Amniotic stem cell (primary cell): Measurements from ENCODE around the gene A2M.

Source experiments
- DNase-seq: peaks from one replicate; lab custom pipeline; 2025; lab: John Stamatoyannopoulos, UW

A2M gene

DNA sequence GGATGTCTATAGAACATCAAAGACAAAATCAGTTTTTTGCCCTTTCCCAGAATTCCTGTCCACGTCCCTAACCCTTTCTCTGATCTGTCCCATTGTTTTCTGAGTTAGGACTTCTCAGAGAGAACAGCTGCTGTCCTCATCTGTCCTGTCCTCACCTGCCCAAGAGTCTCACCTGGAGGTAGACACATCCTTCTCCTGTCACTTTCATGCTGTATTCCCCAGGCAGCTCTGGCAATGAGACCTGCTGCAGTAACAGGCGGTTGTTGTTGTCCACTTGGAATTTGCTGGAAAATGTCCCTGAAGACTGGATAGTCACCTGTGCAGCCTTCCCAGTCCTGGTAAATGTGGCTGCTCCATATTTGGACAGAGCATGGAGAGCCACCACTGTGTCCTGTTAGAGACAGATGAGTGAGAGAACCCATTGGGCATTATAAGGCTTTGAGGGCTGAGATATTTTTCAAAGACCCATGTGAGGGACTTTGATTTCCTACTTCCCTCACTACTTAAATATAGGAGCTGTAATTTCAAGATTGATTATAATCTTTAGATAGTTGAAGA lies 43.2 kb downstream of the A2M start:
- no peak for DNase-seq

DNA sequence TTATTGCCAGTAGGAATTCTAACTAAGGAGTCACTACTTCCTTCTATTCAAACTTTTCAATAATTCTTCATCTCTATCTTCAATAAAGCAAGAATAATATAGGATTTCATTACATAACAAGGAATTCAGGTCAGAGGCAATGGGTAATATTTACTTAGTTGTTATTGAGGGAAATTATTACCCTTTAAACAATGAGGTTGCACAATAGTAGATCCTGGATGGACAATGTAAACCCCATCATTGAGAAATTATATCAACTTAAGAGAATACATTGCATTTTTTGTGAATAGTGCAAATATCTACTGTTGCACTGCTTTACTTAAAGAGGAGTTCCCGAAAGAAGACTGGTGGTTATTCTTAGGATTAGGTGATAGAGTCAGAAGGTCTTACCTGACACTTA lies 43.8 kb downstream of the A2M start:
- no peak for DNase-seq

DNA sequence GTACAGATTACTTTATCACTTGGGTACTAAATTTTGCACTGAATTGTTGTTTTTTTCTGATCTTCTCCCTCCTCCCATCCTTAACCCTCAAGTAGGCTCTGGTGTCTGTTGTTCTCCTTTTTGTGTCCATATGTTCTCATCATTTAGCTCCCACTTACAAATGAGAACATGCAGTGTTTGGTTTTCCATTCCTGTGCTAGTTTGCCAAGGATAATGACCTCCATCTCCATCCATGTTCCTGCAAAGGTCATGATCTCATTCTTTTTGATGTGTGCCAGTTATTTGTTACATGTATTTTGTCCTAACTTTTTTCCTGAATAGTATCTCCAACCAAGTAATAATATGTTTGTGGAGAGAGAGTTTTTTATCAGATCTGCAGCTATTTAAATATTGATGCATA lies 44.2 kb downstream of the A2M start:
- DNase-seq: no peak

DNA sequence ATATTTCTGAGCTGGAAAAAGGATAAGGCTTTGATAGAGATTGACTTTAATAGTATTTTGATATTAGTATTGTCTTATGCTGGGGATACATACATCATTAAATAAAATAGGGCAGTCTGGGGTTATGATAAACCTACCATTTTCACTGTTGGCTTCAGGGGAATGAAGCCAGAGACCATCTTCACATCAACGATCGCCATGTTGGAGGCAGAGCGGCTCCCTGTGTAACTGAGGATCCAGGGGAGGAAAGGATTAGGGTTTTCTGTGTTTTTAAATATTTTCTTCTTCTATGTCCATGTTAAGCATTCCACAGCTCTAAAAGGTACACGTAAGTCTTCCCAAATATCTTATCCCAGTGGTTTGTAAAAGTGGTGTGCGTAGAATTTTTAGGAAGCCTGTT lies 45.4 kb downstream of the A2M start:
- DNase-seq: no peak

DNA sequence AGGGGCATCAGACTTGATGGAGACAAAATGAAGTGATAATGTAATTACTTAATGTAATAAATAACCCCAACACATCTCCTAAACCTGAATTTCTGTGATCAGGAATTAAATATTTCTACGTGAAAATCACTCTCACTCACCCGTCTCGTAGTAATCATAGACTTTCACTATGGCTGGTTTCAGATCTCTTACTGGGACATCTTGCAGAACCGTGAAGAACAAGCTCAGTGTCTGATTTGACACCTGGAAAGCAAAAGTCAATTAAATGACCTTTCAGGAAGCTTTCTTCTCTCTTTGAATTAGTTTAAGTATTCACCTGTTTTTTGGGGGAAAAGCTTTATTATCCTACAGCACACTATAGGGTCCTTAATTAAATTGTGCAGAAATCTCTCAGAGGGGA lies 47.1 kb downstream of the A2M start:
- no peak for DNase-seq

DNA sequence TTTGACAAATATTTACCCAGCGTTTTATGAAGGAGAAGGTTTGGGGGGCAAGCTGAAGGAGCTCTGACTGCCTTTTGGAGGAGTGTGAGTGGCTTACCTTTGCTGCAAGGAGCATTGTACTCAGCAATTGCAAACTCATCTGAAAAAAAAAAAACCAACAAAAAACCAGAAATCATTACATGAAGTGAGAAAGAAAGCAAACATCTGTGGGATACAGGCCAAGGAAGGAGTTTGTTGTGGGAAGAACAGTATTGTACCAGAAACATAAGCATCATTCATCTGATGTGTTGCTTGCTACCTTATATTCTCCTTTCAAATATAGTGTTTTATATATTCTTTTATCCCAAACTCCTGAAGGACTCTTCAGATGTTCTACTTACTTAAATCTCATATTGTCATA lies 47.6 kb downstream of the A2M start:
- DNase-seq: no peak

DNA sequence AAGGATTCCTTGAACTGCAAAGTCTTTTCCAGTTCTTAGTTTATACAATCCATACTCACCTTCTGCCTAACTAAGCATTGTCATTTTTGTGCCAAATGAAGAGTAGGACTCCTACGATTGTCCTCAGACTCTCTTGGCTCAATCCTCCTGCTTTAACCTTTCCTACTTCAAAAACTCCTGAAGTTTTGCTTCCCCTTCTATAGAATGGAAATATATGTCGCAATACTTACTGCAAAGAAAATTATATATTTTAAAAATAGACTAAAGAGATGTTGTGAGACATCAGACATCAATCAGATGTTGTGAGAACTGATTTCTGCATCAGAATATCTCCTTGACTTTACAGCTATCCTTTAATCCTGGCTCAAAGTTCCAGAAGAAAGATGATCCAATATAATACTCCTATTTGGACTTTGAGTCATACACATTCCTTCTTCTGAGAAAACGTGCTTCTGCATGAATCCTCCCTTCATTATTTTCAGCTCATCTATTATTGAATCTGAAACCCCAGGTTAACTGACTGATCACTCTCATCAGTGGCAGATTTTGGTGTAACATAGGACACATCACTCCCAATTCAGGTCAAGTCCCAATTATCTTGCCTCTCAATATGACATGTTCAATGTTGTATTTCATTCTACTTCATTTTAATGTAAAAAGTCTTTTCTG lies 48.8 kb downstream of the A2M start:
- DNase-seq: no peak

DNA sequence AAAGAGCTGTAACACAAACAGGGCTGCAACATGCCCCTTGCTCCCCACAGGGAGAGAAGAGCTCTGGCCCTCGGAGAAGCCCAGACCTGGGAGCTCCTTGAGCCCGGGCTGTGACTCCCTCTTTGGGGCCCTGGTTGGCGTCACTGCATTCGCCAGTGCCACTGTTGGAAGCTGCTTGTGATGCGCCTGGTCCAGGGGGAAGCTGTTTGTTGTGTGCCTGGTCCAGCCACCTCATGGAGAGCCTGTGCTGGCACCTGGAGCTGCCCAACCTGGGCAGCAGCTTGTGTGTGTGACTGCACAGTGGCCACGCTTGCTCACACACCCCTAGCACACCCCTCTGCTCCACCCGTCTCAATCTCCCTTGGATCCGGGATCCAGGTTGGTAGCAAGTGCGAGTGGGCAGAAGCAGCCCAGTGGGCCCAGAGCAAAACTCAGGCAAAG lies 49.5 kb downstream of the A2M start:
- DNase-seq: no peak

DNA sequence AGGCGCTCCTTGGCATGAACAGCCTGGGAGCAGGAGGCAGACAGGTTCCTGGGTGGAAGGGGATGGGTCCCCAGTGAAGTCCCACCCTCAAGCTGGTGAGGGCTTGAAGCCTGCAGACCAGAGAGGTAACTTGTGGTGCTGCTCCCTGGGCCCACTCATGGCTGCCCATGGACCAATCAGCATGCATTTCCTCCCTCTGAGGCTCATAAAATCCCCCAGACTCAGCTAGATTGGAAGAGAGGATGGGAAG lies 50.2 kb downstream of the A2M start:
- DNase-seq: no peak

DNA sequence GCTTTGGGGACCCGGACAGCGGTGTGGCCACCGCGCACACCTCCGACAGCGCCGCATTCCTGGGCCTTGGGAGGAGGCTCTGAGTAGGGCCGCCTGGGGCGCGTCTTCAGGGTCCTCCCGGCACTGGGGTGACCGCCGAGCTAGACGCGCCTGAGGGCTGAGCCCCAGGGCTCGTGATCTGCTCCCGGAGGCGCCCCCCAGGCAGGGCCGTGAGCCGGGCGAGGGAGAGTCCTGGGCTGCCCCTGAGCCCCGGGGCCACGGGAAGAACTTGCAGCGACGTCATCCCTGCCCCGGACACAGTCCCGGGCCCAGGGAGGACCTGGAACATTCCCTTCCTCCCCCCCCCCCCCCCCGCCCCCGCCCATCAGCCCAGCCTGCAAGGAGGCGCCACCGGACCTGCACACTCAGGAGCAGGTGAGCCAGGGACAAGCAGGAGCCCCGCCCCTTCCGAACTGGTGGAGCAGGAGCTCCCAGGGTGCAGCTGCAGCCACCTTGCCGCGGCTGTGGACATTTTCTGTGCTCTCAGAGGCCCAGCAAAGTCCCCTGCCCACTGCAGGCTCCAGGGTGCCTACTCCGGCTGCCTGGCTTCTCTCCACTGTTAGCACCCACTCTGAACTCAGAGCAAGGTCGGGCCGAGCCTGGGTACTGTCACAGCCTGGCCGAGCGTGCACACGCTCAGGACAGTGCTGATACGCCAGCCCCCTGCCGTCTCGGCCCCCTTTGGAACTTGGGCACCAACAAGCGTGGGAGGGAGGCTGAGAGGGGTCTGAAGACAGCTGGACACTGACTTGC lies 50.7 kb downstream of the A2M start:
- DNase-seq: no peak

DNA sequence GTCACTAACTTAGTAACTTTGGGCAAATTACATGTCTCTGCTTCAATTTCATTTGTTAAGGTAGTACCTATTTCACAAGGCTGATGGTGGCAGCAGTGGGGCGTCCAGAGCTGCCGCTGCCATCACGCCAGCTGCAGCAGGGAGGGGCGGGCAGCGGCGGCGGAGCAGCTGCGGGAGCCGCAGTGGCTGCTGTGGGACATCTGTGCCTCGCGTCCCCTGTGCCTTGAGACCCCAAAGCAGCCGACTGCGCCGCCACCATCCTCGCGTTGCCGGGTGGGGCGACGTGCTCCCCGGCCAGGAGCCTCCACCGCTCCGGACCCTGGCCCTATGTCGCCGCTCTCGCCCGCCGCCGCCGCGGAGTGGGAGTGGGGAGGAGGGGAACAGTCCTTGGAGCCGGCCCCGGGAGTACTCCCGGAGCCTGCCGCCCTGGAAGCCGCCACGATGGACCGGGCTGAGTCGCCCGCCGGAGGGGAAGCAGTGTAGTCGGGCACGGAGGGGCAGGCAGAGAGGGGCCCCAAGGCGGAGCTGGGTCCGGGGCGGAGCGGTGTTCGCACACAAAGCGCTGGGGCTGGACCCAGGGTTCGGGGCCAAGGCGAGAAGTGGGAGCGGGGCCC lies 51.4 kb downstream of the A2M start:
- DNase-seq: no peak

DNA sequence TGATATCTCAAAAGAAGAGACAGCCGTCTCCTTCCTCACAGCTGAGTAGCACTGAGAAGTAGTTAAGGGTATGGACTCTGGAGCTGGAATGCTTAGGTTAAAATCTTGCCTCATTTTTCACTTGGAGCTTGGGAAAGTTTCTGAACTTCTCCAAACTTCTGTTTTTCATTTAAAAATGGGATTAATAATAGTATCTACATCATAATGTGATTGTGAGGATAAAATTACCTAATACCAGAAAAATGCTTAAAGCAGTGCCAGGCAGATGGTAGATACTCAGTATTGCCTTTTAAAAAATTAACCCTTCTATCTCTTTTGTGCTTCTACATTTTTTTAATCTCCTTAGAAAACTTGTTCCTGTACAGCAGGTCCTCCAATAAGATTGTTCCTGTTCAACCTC lies 63.1 kb downstream of the A2M start:
- DNase-seq: no peak

DNA sequence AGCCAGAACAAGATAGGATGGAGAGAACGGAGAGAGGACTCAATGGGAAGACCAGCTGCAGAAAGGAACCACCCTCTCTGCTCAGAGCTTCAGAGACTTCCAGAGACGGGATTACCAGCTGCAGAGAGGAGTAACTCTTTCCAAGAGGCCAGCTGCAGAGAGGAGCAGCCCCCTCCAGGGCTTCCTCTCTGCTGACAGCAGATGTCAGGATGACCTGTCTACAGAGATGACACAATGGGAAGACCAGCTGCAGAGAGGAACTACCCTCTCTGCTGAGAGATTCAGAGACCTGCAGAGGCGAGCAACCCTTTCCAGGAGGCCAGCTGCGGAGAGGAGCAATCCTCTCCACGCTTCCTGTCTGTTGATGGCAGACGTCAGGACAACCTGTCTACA lies 64.6 kb downstream of the A2M start:
- no peak for DNase-seq

DNA sequence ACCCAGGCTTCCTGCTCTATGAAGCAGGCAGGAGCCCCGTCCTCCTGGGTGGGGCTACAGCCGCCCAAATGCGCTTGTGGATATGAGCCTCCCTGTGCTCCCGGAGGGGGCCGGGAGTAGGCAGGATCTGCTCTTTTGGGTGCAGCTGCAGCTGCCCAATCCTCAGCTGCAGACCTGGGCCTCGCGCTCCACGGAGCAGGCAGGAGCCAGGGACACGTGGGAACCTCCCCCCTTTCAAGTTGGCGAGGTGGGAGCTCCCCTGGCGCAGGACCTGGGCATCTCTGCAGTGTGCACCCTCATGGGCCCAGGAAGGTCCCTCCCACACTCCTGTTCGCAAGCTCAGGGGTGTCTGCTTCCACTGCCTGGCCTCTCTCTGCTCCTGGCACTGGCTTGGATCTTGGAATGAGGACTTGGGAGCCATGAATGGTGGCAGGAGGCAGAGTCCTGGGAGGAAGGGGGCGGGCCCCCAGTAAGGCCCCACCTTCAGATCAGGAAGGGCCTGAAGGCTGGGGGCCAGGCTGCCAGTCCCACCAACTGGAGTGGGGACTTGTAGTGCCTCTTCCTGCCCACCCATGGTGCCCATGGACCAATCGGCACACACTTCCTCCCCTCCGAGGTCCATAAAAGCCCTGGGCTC lies 65.1 kb downstream of the A2M start:
- DNase-seq: no peak

DNA sequence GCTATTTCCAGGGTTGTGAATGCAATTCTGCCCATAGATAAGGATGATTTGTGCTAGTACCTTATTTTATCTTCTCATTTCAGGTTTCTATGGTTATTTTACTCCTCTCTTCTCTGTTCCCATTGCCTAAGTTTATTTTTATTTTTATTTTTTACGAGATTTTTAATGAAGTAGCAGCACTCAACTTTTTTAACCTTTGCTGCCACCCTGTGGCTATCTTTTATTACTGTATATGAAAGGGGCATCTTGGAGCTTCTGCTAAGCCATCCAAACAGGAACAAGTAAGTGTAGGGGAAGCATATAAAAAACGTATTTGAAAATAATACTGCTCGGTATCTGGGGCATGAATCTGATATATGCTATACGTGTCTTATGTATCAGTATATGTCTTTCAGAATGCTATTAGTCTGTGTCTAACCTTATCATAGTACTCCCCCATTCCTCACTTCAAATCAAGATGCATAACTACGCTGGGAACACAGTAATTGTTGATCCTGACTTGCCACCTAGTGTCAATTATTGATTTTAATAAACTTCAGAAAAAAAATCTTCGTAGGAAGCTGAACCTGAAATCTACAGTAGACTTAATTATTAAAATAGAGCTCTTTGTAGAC lies 66.1 kb downstream of the A2M start:
- DNase-seq: no peak

DNA sequence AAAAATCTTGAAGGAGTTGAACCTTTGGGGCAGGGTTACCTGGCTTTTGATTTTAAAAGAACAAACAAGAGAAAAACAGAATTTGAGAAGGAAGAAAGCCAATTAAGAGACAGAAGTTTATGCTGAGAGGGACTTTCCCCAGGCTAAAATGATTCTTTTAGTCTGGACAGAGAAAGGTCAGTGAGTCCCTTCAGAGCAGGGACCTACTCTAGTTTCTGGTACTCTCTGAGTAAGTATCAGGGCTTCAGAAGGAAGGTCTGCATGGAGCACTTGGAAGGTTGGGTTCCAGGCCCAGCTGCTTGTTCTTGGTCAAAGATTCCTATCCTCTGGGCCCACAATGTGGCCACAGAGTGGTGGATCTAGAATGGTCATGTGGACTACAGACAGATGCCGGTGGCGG lies 66.8 kb downstream of the A2M start:
- DNase-seq: no peak

DNA sequence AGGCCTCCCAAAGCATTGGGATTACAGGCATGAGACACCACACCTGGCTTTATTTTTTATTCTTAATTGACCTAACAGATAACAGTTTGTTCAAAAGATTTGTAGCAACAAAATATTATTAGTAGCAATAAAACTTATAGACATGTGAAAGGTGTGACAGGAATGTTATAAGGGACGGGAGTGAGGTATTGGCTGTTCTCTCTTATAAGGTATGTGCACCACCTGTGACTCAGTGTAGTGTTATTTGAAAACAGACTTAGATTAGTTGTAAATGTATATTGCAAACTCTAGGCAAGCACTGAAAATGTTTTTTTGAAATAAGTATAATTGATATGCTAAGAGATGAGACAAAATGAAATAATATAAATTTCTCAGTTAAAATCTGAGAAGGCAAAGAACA lies 68.6 kb downstream of the A2M start:
- no peak for DNase-seq

DNA sequence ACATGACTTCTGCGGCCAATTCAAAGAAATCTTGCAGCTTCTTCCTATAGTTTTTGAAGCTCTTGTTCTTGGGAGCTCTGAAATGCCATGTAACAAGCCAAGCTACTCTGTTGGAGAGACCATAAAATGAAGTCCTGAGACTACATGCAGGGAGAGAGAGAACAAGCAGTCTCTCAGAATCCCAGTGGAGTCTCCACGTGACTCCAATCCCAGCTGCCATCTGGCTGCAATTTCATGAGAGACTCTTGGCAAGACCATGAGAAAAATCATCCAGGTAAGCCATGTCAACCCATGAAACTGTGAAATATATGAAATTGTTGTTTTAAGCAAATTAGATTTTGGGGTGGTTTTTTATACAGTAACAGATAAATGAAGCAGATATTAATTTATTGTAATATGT lies 72.0 kb downstream of the A2M start:
- DNase-seq: no peak

DNA sequence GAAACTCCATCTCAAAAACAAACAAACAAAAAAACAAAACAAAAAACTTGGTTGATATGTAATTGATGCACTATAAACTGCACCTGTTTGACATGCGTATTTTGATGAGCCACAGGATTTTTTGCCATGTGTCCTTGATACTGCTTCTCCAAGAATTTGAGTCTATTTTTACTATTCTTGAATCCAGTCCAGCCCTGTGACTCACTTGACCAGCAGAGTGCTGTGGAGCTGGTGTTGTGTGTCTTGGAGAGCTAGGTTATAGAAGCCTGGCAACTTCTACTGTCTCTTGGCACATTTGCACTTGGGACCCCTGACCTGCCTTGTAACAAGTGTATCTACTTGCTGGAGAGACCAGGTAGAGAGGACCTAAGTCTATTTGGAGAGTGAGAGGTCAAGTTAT lies 74.4 kb downstream of the A2M start:
- DNase-seq: no peak

DNA sequence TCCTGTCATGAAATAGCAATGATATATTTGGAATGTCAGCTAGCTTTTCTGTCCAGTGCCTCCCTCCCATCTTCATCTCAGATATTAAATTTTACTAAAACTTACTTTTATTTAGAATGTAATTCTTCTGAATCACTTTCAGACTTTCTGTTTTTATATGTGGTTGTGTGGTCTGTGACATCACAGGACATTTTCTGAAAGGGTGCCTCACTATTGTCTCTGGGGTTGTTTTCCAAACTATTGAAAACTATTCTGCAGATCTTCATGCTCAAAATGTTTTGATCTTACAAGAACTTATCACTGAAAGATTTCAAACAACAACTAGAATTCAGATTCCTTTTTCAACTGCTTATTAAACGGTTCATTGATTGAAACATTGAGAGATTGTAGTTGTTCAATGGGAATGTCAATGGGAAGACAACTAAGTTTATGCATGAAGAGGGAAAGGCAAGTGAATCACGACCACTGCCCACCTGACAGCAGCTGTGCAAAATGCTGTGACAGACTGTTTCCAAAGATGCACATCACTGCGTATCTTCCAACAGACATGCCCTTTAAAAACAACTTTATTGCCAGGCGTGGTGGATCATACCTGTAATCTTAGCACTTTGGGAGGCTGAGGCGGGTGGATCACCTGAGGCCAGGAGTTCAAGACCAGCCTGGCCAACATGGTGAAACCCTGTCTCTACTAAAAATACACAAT lies 75.1 kb downstream of the A2M start:
- no peak for DNase-seq

DNA sequence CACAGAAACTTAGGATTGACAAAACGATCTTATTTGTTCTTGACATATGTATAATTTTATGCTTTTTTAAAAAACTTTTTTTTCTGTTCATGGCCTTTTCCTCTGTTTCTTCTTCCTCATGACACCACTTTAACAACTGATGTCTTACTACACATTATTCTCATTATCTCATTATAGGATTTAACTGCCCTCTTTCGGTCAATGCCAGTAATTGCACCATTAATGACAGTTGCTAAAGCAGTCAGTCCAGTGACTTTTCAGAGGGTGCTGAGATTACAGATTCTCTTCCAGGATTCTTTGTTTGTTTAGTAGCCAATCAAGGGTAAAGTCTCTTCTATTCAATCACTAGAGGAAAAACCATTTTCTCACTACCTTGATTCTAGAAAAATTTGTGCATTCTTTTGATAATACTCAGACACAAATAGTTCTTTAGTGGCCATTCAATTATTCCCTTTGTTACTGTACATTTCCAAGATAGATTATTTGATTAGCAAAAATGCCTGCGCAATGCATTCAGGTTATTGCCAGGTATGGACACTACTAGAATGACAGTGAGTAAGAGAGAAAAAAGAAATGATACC lies 76.2 kb downstream of the A2M start:
- DNase-seq: no peak

DNA sequence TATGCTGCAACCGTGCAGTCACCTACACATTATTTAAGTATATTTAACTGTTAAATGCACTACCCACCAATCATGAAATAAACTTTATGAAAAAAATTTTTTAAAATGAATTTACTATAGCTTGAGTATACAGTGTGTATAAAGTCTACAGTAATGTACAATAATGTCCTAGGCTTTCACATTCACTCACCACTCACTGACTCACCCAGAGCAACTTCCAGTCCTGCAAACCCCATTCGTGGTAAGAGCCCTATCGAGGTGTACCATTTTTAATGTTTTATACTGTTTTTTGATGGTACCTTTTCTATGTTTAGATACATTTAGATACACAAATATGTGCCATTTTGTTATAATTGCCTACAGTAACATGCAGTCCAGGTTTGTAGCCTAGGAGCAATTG lies 78.3 kb downstream of the A2M start:
- no peak for DNase-seq
